Lung (tissue), 12 donors: ENCODE data around the gene ZNF598. TPM values are rescaled to one million over a fixed set of nuclear protein-coding genes. Genes with fewer than 3 reads are reported as not detected.

Experiments
- ATAC-seq: fragments of 200-7000 bp; cut with Tn5 transposase; one replicate; pipeline ENCODE4 v1.9.1; 2020; ENCODE audit warnings: moderate number of reproducible peaks; ENCODE audit not compliant: insufficient read depth, low FRiP score
- DNase-seq, 3 donors: peaks; one replicate each; pipeline ENCODE4 v3.0.0-alpha.2; 2013 to 2017
- H3K27ac ChIP-seq, 2 donors: one replicate each; pipeline ENCODE4 v1.5.1; 2013; ENCODE audit warnings: mild to moderate bottlenecking in 2 of 2, moderate library complexity in 2 of 2, control low read depth in 1 of 2, inconsistent platforms in 1 of 2, low read depth in 1 of 2, low read length in 1 of 2
- H3K27me3 ChIP-seq, 3 donors: one replicate each; pipeline ENCODE4 v1.5.1; 2013; ENCODE audit warnings: low read length in 2 of 3; ENCODE audit not compliant: control insufficient read depth in 3 of 3, insufficient read depth in 3 of 3
- H3K36me3 ChIP-seq, 4 donors: one replicate each; pipeline ENCODE4 v1.5.1; 2013; ENCODE audit warnings: low read length in 4 of 4, mild to moderate bottlenecking in 1 of 4, moderate library complexity in 1 of 4; ENCODE audit not compliant: control insufficient read depth in 4 of 4, insufficient read depth in 4 of 4
- H3K4me1 ChIP-seq, 5 donors: one replicate each; pipeline ENCODE4 v1.5.1; 2013; ENCODE audit warnings: low read length in 5 of 5, mild to moderate bottlenecking in 2 of 5, moderate library complexity in 1 of 5; ENCODE audit not compliant: control insufficient read depth in 5 of 5, insufficient read depth in 5 of 5
- H3K4me3 ChIP-seq: one replicate; pipeline ENCODE4 v1.5.1; 2013; ENCODE audit warnings: mild to moderate bottlenecking, control low read depth, moderate library complexity
- H3K9ac ChIP-seq, 2 donors: one replicate each; pipeline ENCODE4 v1.5.1; 2013; ENCODE audit warnings: low read length in 2 of 2, control low read depth in 1 of 2; ENCODE audit not compliant: insufficient read depth in 1 of 2
- H3K9me3 ChIP-seq, 4 donors: one replicate each; pipeline ENCODE4 v1.5.1; 2013; ENCODE audit warnings: low read length in 3 of 4, mild to moderate bottlenecking in 1 of 4, moderate library complexity in 1 of 4; ENCODE audit not compliant: control insufficient read depth in 4 of 4, insufficient read depth in 3 of 4
- WGBS, 2 donors: extraction: QIAGEN DNeasy Blood & Tissue Kit; methylation state at CpG; one replicate each; pipeline ENCODE4 v1.1.7; 2013; 5-methylcytosine and 5-hydroxymethylcytosine counted together
- polyA plus RNA-seq, 2 donors: library from polyadenylated mRNA; stranded (reverse); fragments of 200-250 nt; gene quantifications; one replicate each; pipeline ENCODE4 v1.2.1, GENCODE V29; 2013
- total RNA-seq, 2 donors: library from RNA; depleted of rRNA in 1 of 2; stranded (reverse); fragments of >200 nt in 1 of 2; gene quantifications; one replicate each; pipeline ENCODE4 v1.2.1, GENCODE V29; 2014 to 2021
- TF ChIP-seq, protein P1 (sequence below): IDR thresholded peaks from 2 replicates; pipeline ENCODE4 v1.5.1; 2012; ENCODE audit warnings: mild to moderate bottlenecking; ENCODE audit errors: control extremely low read depth, extremely low read depth
- donor health status: control.
- donor health status: control.
- donor health status: Bipolar disorder and iron deficiency.
- donor health status: healthy.
- donor health status: DM: yes; HTN: yes; CAD: no.

The ZNF598 gene
- total and polyA plus RNA-seq, 4 donors, result 13.9 to 49.8 (median 35.9) TPM

DNA sequence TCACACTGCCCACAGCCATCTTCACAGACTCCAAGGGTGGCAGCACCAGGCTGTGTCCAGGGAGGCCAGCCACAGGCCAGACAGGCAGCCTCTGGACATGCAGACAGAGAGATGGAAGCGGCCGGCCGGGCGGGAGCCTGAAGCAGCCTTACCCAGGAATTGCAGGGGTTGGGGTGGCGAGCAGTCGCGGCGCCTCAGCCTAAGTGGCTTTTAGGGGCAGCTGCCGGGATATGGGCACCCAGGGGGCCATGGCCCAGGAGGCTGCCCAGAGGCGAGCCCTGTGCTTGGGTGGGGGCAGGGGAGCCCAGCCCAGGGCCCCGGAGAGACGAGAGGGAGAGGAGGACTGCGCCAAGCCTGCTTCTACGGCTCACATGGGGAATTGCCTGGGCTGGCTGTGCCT, 15.6 kb upstream of the ZNF598 start:
- Histone ChIP-seq H3K36me3 (peaks cover 0 to 8% (median 0%) of the 10 kb centered on the region in 4 donors), H3K27ac (peak overlapping the region in 1 of 2 donors; percentile 12), H3K4me3 (no peak overlapping the region), H3K9me3 (no peaks in the 10 kb centered on the region), H3K27me3 (peaks cover 0 to 4% (median 1%) of the 10 kb centered on the region in 3 donors), H3K4me1 (peaks cover 0 to 44% (median 22%) of the 10 kb centered on the region in 5 donors), H3K9ac (no peak overlapping the region)
- ATAC-seq (no peak), DNase-seq (no peak)
- TF ChIP-seq, protein P1, sequence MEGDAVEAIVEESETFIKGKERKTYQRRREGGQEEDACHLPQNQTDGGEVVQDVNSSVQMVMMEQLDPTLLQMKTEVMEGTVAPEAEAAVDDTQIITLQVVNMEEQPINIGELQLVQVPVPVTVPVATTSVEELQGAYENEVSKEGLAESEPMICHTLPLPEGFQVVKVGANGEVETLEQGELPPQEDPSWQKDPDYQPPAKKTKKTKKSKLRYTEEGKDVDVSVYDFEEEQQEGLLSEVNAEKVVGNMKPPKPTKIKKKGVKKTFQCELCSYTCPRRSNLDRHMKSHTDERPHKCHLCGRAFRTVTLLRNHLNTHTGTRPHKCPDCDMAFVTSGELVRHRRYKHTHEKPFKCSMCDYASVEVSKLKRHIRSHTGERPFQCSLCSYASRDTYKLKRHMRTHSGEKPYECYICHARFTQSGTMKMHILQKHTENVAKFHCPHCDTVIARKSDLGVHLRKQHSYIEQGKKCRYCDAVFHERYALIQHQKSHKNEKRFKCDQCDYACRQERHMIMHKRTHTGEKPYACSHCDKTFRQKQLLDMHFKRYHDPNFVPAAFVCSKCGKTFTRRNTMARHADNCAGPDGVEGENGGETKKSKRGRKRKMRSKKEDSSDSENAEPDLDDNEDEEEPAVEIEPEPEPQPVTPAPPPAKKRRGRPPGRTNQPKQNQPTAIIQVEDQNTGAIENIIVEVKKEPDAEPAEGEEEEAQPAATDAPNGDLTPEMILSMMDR, result no peak
- WGBS, 2 donors, result 87 to 93% methylated on average over 14 of the region's 14 CpGs

DNA sequence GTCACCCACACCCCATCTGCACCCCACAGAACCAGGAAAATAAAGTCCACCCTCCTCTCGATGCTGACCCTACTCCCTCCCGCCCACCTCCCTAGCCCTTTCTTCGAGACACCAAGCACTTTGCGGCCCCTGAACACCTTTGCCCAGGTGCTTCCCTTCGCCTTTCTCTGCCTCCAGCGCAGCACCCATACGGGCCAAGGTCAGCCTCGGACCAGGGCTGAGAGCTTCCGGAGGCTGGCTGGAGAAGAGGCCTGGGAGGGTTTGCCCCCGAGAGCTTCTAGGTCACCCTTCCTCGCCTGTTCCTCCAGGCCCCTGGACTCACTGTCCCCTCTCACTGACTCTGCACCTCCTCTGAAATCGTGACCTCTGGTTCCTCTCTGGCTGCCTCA, 14.4 kb upstream of the ZNF598 start:
- Histone ChIP-seq H3K36me3 (peaks cover 0 to 1% (median 0%) of the 10 kb centered on the region in 4 donors), H3K9me3 (no peaks in the 10 kb centered on the region), H3K9ac (no peak overlapping the region), H3K4me1 (peaks cover 0 to 50% (median 22%) of the 10 kb centered on the region in 5 donors), H3K27me3 (peaks cover 4 to 7% (median 4%) of the 10 kb centered on the region in 3 donors), H3K27ac (peak overlapping the region; percentile 56 to 82), H3K4me3 (peak overlapping the region; percentile 2)
- WGBS, 2 donors, result 73 to 81% methylated on average over 12 of the region's 12 CpGs
- ATAC-seq (no peak), DNase-seq (no peak)
- TF ChIP-seq, protein P1, result no peak

DNA sequence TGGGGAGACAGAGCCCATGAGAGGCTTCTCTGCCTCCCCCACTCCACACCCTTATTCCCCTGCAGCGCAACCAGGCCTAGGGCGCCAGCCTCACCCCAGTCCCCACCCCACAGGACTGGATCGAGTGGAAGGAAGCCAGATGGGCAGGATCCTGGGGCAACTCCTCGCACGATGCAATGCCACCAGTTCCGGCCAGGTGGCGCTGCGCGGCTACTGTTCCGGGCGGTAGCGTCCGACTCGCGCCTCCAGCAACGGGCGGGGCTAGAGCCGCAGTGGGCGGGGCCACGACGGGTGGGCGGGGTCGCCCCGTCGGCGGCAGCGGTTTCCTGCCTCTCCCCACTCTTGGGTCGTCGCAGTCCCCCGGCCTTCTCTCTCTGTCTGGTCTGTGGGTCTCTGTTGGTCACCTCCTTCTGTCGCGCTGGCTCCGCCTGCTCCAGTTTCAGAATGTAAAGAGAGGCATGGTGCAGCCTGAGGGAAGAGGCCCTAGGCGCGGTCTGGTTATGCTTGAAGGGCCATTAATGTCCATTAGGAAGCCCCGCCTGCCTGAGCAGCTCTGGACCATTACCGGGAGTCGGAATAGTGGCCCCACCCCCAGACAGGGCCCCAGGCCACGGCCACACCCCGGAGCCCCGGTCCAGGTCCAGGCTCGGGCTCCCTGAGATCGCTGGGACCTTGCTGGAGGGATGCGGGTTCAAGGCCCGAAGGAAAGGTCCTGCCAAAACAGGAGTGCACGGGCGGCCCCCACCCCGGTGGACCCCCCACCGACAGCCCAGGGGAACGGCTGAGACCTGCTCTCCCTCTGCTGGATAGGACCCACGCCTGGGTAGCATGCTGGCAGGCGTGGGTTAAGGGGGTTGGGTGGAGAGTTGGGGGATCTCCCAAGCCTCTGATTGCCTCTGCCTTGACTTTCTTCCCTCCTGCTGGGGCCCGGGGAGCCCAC, 13.7 kb upstream of the ZNF598 start:
- WGBS, 2 donors, result 10 to 17% methylated on average over 44 to 53 of the region's 53 CpGs
- no peaks in the 10 kb centered on the region for H3K36me3 ChIP-seq
- H3K4me3 ChIP-seq, result no peak overlapping the region
- ATAC-seq, result peak; percentile 93
- TF ChIP-seq, protein P1, result peak; percentile 99
- DNase-seq, result peak; percentile 94 to 96 (median 96)
- peaks cover 4 to 7% (median 4%) of the 10 kb centered on the region in 3 donors for H3K27me3 ChIP-seq
- H3K4me1 ChIP-seq, result peaks cover 0 to 43% (median 17%) of the 10 kb centered on the region in 5 donors
- peak overlapping the region; percentile 56 to 82 for H3K27ac ChIP-seq
- no peaks in the 10 kb centered on the region for H3K9me3 ChIP-seq
- H3K9ac ChIP-seq, result peak overlapping the region in 1 of 2 donors; percentile 79
